IMR-90 (cell line): ENCODE data around the gene SMAD2. TPM values are rescaled to one million over a fixed set of nuclear protein-coding genes. Genes with fewer than 3 reads are reported as not detected.

Source experiments
- ATAC-seq: fragments of 200-7000 bp; cut with Tn5 transposase; 2 replicates; pipeline ENCODE4 v1.9.1; 2020; ENCODE audit warnings: low read depth, mild to moderate bottlenecking, moderate library complexity
- BruUV-seq: library from RNA; stranded (reverse); fragments of 400-500 nt; replicated peaks from 2 replicates; lab custom pipeline; 2021; lab: Mats Ljungman, UMichigan
- CTCF ChIA-PET: fragments of 300-600 bp; formaldehyde crosslinking; extraction: SDS; loops from one replicate; lab custom pipeline; 2021; ENCODE audit warnings: antibody characterized with exemption; lab: Yijun Ruan, JAX
- POLR2A ChIA-PET: fragments of 300-600 bp; sonication (Branson Sonifier 250); formaldehyde crosslinking; loops from one replicate; lab custom pipeline; 2022; ENCODE audit warnings: antibody characterized with exemption; ENCODE audit not compliant: unreplicated experiment; lab: Charles Lee
- DNase-seq: peaks from one replicate; pipeline ENCODE4 v3.0.0; 2013
- H2AFZ ChIP-seq: replicated peaks from 2 replicates; pipeline ENCODE3; 2013; ENCODE audit warnings: low read length, mild to moderate bottlenecking; ENCODE audit not compliant: poor library complexity
- H2AK5ac ChIP-seq: 2 replicates; pipeline ENCODE4 v1.6.1; 2013; ENCODE audit warnings: low read depth, low read length, inconsistent platforms
- H2AK9ac ChIP-seq: replicated peaks from 2 replicates; pipeline ENCODE3; 2013; ENCODE audit warnings: mild to moderate bottlenecking, low read depth, low read length, moderate library complexity; ENCODE audit not compliant: poor library complexity
- H2BK120ac ChIP-seq: 2 replicates; pipeline ENCODE4 v1.6.1; 2013; ENCODE audit warnings: low read depth, low read length, inconsistent platforms
- H2BK15ac ChIP-seq: 3 replicates; pipeline ENCODE4 v1.6.1; 2013; ENCODE audit warnings: low read depth, low read length, inconsistent platforms
- H2BK20ac ChIP-seq: 2 replicates; pipeline ENCODE4 v1.6.1; 2013; ENCODE audit warnings: low read depth, mild to moderate bottlenecking, inconsistent platforms, low read length, moderate library complexity
- H2BK5ac ChIP-seq: 2 replicates; pipeline ENCODE4 v1.6.1; 2013; ENCODE audit warnings: mild to moderate bottlenecking, low read depth, low read length, inconsistent platforms; ENCODE audit not compliant: poor library complexity, severe bottlenecking
- H3K14ac ChIP-seq: replicated peaks from 2 replicates; pipeline ENCODE4 v1.6.1; 2013; ENCODE audit warnings: low read depth, low read length, inconsistent platforms
- H3K18ac ChIP-seq: 2 replicates; pipeline ENCODE4 v1.6.1; 2013; ENCODE audit warnings: low read depth, low read length, control low read depth
- H3K23ac ChIP-seq: 2 replicates; pipeline ENCODE4 v1.6.1; 2013; ENCODE audit warnings: low read depth, low read length, inconsistent platforms
- H3K27ac ChIP-seq: 2 replicates; pipeline ENCODE4 v1.5.1; 2013; ENCODE audit warnings: mild to moderate bottlenecking, control low read depth, low read length; ENCODE audit not compliant: insufficient read depth
- H3K27me3 ChIP-seq: 2 replicates; pipeline ENCODE4 v1.6.1; 2013; ENCODE audit warnings: low read length; ENCODE audit not compliant: control insufficient read depth, insufficient read depth
- H3K36me3 ChIP-seq: 2 replicates; pipeline ENCODE4 v1.6.1; 2013; ENCODE audit warnings: low read length, mixed read lengths; ENCODE audit not compliant: control insufficient read depth, insufficient read depth
- H3K4ac ChIP-seq: 2 replicates; pipeline ENCODE4 v1.6.1; 2013; ENCODE audit warnings: low read depth, low read length, inconsistent platforms
- H3K4me1 ChIP-seq: 2 replicates; pipeline ENCODE4 v1.6.1; 2013; ENCODE audit warnings: low read length, mixed read lengths; ENCODE audit not compliant: control insufficient read depth, insufficient read depth
- H3K4me2 ChIP-seq: 2 replicates; pipeline ENCODE4 v1.6.1; 2013; ENCODE audit warnings: low read depth, mild to moderate bottlenecking, control low read depth, low read length, moderate library complexity
- H3K4me3 ChIP-seq: 2 replicates; pipeline ENCODE4 v1.5.1; 2013; ENCODE audit warnings: low read depth, mild to moderate bottlenecking, control low read depth, low read length, moderate library complexity; ENCODE audit not compliant: insufficient read depth
- H3K56ac ChIP-seq: 2 replicates; pipeline ENCODE4 v1.6.1; 2013; ENCODE audit warnings: low read length, inconsistent platforms; ENCODE audit not compliant: insufficient read depth; ENCODE audit errors: extremely low read depth
- H3K79me1 ChIP-seq, 2 experiments: 2 replicates each; pipeline ENCODE4 v1.6.1; 2013; ENCODE audit warnings: low read length in 2 of 2, inconsistent platforms in 1 of 2, low read depth in 1 of 2
- H3K9ac ChIP-seq: 2 replicates; pipeline ENCODE4 v1.6.1; 2013; ENCODE audit warnings: low read depth, low read length, control low read depth
- H3K9me1 ChIP-seq: 2 replicates; pipeline ENCODE4 v1.6.1; 2013; ENCODE audit warnings: low read length, inconsistent platforms; ENCODE audit not compliant: insufficient read depth
- H3K9me3 ChIP-seq: 2 replicates; pipeline ENCODE4 v1.6.1; 2013; ENCODE audit warnings: low read length; ENCODE audit not compliant: control insufficient read depth, insufficient read depth
- H4K20me1 ChIP-seq: 2 replicates; pipeline ENCODE4 v1.6.1; 2013; ENCODE audit warnings: low read length, inconsistent platforms; ENCODE audit not compliant: insufficient read depth
- H4K5ac ChIP-seq: 2 replicates; pipeline ENCODE4 v1.6.1; 2013; ENCODE audit warnings: mild to moderate bottlenecking, low read depth, low read length, control low read depth
- H4K8ac ChIP-seq, 2 experiments: 2 replicates each; pipeline ENCODE4 v1.6.1; 2013; ENCODE audit warnings: low read depth in 2 of 2, low read length in 2 of 2, control low read depth in 1 of 2, inconsistent platforms in 1 of 2
- H4K91ac ChIP-seq: 2 replicates; pipeline ENCODE4 v1.6.1; 2013; ENCODE audit warnings: low read depth, low read length, inconsistent platforms; ENCODE audit not compliant: insufficient read depth
- ELK1 ChIP-seq: fragments of 150-350 bp; IDR thresholded peaks from 2 replicates; pipeline ENCODE4 v1.6.1; 2016; ENCODE audit warnings: low read depth, mild to moderate bottlenecking, low read length, moderate library complexity, borderline replicate concordance
- MAFK ChIP-seq: IDR thresholded peaks from 2 replicates; pipeline ENCODE4 v1.6.1; 2012; ENCODE audit warnings: low read depth, low read length, improper control_type of control experiment
- WGBS, 2 experiments: methylation state at CpG; one replicate each; pipeline versions ENCODE4 v1.1.5 to v1.1.7; 2013; ENCODE audit warnings: missing lambda C conversion rate in 2 of 2; ENCODE audit not compliant: insufficient read length in 1 of 2; ENCODE audit errors: extremely low coverage in 2 of 2; 5-methylcytosine and 5-hydroxymethylcytosine counted together
- dilution Hi-C: fragments of 300-500 bp; cut with HindIII; formaldehyde crosslinking; loops from one replicate; pipeline ENCODE4 v1.14.3; 2018; ENCODE audit warnings: low sequenced_read_pairs; ENCODE audit not compliant: unreplicated experiment
- in situ Hi-C: fragments of 300-500 bp; cut with MboI; formaldehyde crosslinking; loops from 3 replicates; pipeline ENCODE4 v1.14.3; 2019; ENCODE audit warnings: low sequenced_read_pairs, inconsistent platforms, mixed read lengths
- intact Hi-C: fragments of 100-400 bp; cut with micrococcal nuclease; formaldehyde crosslinking; loops from 2 replicates; pipeline ENCODE4 v1.10.0; 2022
- polyA plus RNA-seq, 3 experiments: library from polyadenylated mRNA; depleted of rRNA; stranded (reverse); fragments of >200 nt; gene quantifications; 2 replicates each; pipeline ENCODE4 v1.2.3, GENCODE V29; 2012; ENCODE audit warnings: low replicate concordance in 1 of 3
- total RNA-seq: library from RNA; depleted of rRNA; stranded (reverse); fragments of >200 nt; gene quantifications from 2 replicates; pipeline ENCODE4 v1.2.3, GENCODE V29; 2012

Gene SMAD2
- total and polyA plus RNA-seq, 2 of the 4 experiments (the other 2 are of a cell fraction): 41.7 to 171 TPM

- no TSS peak for BruUV-seq
- H2BK15ac ChIP-seq: no peak overlapping the region
- dilution Hi-C loops: no loop called here
Measured at GRCh38 chr18:47906408-47906807, 24.1 kb downstream of the SMAD2 start.

More at GRCh38 chr18:47906408-47906807, 24.1 kb downstream of the SMAD2 start:
- H2AFZ ChIP-seq: no peak overlapping the region
- in situ Hi-C loops (no loop called here), intact Hi-C loops (no loop called here)
- H3K9me3 ChIP-seq: peaks cover 5% of the 10 kb centered on the region
- no peak overlapping the region for H4K5ac ChIP-seq
- H2AK9ac ChIP-seq: no peak overlapping the region
- H3K4me1 ChIP-seq: no peaks in the 10 kb centered on the region
- no peaks in the 10 kb centered on the region for H3K27me3 ChIP-seq
- DNase-seq: no peak
- H3K4me3 ChIP-seq: no peak overlapping the region
- no peak overlapping the region for H3K4ac ChIP-seq
- H3K27ac ChIP-seq: no peak overlapping the region
- H4K91ac ChIP-seq: no peak overlapping the region
- H4K8ac ChIP-seq: no peak overlapping the region
- H3K18ac ChIP-seq: no peak overlapping the region
- peaks cover 44 to 61% of the 10 kb centered on the region in 2 experiments for H3K79me1 ChIP-seq
- H3K36me3 ChIP-seq: peaks cover 5% of the 10 kb centered on the region; the same call in 1 of the 2 replicates
- no peak overlapping the region for H2BK20ac ChIP-seq
- no peak overlapping the region for H2BK5ac ChIP-seq
- H3K9me1 ChIP-seq: no peaks in the 10 kb centered on the region
- no peak overlapping the region for H3K9ac ChIP-seq
- no peak for ATAC-seq
- no peak overlapping the region for H3K56ac ChIP-seq
- no peak overlapping the region for H3K4me2 ChIP-seq
- ChIA-PET CTCF (interaction anchor here (1.0 kb wide), 1 partner anchor 9 kb away, joined by 3 read pairs; no protein-coding TSS in a partner anchor), POLR2A (no interaction called here)
- no peak overlapping the region for H3K23ac ChIP-seq
- H2AK5ac ChIP-seq: no peak overlapping the region
- no peak overlapping the region for H2BK120ac ChIP-seq
- TF ChIP-seq MAFK: 0 out of 2 replicates have a peak, but pooled peaks have one; percentile 10
- TF ChIP-seq ELK1: no peak
- H3K14ac ChIP-seq: no peak overlapping the region
- WGBS, 2 experiments: no CpG with 5 or more reads among the region's 3 CpGs
- peaks cover 55% of the 10 kb centered on the region for H4K20me1 ChIP-seq
